ENCODE data around the gene SGPP2.
"Not testable (repeated sequence)": the region's sequence is repeated elsewhere in the genome, so short reads cannot be mapped to it uniquely, and the experiment has no call there.

The SGPP2 gene

DNA sequence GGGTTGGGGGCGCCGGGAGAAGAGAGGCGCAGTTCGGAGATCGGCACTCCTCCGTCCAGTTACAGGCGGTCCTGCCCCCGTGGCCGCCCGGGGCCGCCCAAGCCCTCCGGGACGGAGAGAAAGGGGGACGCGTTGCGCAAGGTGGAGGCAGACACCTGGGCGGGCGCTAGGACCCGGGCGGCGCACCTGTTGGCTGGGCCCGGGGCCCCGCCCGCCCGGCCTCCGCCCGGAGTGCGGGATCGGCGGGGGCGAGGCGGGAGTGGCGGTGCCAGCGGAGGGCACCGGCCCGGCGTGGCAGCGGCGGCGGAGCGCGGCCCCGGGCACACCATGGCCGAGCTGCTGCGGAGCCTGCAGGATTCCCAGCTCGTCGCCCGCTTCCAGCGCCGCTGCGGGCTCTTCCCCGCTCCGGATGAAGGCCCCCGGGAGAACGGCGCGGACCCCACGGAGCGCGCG lies at the start of gene SGPP2:
SGPP2 (plus strand) TSS at position 268 of the 453 bp plus-strand sequence; CDS start at position 328, 60 bp downstream.
- no peak for DNase-seq (ENCODE audit: low read depth)

GRCh38 chr2:222375798-222376197 lies 48.5 kb upstream of the SGPP2 start:
- no peak for DNase-seq (ENCODE audit: low read depth)

DNA sequence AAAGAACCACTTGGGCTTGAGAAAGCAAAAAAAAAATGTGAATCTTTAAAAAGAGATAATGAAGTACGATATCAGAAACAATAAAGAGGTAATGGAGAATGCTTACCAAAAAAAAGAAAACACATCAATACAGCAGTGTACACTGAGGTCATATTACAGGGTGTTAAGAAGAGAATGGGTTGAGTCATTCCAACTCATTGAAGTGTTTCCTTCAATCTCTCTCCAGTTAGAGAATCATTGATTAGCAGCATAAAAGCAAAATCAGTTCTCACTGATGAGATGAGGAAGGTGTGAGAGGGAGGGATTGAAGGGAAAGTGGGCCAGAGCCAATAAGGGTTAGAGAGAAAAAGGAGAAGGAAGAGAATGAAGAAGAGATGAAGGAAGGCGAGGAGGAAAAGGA lies 43.9 kb upstream of the SGPP2 start:
- DNase-seq (ENCODE audit: low read depth): no peak

DNA sequence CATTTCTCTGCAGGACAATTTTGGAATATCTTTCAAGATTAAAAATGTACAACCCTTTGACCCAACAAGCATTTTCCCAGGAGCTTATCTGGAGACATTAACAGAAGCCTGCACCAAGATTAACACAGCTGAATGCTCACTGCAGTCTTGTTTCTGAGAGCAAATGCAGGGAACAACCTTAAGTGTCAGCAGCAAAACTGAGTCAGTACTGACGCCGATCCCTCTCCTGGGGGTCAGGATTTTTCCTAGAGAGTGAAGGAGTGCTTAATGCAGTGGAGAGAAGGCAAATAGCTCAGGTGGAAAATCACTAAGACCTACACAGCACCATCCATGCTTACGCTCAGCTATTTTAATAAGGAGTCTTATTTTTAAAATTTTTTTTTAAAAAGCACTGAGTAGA lies 42.8 kb upstream of the SGPP2 start:
- DNase-seq (ENCODE audit: low read depth): no peak

GRCh38 chr2:222383255-222383654 lies 41.1 kb upstream of the SGPP2 start:
- no peak for DNase-seq (ENCODE audit: low read depth)

DNA sequence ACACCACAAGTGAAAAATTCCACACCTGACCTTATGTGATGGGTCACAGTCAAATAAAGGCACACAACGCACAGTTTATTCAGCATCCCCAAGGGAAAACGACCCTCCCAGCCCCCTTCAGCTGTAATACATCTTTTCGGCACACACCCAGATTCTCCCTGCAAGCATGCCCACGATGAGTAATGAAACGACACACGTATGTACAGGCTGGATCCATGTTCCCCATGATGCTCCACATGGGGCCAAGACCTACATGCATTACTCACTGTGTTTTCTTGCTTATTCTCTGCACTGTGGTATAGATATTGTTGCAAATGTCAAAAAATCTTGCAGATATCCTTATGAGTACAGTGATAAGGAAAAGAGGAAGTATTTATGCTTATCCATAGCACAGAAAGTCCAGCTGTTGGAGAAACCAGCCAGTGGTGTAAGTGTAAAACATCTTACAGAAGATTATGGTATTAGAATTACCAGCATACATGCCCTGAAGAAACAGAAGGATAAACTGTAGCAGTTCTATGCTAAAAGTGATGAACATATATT lies 32.5 kb upstream of the SGPP2 start:
- DNase-seq (ENCODE audit: low read depth): no peak

DNA sequence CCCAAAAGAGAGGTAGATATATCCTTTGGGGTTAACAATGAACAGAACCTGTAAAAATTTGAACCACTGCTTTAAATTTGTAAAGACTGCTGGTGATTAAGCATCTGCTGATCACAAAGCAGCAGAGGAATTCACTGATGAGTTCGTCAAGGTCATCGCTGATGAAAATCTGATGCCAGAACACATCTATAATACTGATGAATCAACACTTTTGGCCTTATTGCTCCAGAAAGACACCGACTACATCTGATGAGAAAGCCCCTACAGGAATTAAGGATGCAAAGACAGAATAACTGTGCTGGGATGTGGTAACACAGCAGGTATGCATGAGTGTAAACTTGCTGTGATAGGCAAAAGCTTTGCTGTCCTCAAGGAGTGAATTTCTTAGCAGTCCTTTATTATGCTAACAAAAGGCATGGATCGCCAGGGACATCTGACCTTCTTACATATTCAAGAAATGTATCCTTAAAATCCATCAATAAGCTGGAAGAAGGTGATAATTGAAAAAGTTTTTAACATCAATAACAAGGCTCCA lies 30.5 kb upstream of the SGPP2 start:
- no peak for DNase-seq (ENCODE audit: low read depth)

- DNase-seq (ENCODE audit: low read depth): no peak
These were observed 25.9 kb upstream of the SGPP2 start for GRCh38 chr2:222398446-222398885.

DNA sequence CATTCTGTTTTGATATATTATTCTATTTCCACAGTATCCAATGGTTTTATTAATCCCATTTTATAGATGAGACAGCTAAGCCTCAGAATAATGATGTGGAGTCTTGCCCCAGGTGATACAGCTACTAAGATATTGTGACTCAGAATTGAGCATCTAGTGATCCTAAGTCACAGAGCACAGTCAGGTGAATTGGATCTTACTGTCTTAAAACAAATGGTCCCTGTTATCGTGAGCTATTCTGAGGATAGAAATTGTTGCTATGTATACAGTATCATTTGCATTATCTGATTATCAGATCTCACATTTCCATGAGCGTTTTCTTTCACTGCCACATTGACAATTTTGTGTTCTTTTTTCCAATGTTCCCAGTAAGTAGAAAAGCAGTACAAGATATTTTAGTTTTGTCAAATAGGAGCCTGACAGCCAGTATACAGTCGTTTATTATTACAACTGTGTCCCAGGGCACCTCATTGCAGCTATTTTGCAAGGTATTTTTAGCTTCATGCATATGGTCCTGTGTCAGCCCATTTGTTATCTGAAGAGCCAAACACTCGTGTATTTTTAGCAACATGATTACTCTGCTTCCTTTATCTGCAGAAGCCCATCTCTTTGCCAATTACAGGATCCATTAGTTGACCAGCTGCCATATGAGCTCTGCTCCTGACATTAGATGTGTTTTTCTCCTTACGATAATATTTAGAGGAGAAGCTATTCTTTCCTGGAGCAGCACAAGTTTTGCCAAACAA lies 25.1 kb upstream of the SGPP2 start:
- no peak for DNase-seq (ENCODE audit: low read depth)

DNA sequence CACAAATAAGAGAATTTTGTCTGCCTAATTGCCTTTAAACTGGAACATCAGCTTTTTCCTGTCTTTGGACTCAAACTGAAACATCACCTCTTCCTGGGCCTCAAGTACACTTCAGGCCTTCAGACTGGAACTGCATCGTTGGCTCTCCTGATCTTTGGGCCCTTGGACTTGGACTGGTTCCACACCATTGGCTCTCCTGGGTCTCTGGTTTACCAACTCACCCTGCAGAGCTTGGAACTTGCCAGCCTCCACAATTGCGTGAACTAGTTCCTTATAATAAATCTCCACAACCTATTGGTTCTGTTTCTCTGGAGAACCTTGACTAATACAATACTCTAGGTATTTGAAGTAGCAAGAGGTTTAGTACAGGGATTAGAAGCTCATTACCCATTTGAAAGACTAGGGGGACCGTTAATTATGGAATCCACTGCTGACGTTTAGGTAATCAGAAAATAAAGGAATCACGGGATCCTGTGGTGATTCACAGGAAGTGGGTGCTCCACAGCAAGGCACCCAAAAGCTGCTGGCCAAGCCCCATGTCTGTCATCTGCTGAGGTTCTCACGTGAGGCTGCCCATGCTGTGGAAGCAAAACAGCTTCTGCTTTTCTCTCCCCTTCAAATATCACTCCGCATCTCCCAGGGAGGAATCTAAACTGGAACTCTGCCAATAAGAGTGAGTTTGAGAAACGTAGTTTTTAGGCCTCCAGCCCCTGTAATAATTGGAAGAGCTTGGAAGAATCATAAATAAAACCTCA lies 20.0 kb upstream of the SGPP2 start:
- DNase-seq (ENCODE audit: low read depth): no peak

- DNase-seq (ENCODE audit: low read depth): no peak
These were observed 15.7 kb upstream of the SGPP2 start for GRCh38 chr2:222408684-222409083.

DNA sequence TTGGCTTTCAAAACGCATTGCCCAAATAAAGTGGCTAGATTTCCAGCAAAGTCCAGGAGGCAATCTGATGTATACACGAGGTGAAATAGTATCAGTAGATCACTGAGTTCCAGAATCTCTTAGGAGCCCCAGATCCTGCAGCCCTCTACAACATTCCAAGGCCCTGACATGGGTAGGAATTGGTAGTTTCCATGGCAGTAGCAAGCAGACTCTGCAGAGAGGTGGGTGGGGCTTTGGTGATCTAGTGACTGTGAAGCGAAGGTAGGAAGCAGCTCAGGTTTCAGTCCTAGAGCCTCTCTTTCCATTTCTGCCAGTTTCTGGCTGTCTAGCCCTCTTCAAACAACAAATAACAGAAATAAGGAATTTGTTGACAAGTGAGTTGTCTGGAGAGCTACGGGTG lies 13.8 kb upstream of the SGPP2 start:
- no peak for DNase-seq (ENCODE audit: low read depth)

DNA sequence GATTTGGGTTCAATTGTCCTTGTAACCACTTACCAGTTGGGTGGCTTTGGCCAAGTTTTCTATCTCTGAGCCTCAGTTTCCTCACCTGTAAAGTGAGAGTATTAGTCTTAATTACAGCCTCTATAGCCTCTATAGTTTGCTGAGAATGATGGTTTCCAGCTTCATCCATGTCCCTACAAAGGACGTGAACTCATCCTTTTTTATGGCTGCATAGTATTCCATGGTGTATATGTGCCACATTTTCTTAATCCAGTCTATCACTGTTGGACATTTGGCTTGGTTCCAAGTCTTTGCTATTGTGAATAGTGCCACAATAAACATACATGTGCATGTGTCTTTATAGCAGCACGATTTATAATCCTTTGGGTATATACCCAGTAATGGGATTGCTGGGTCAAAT lies 12.0 kb upstream of the SGPP2 start:
- not testable (repeated sequence) for DNase-seq (ENCODE audit: low read depth)

- no peak for DNase-seq (ENCODE audit: low read depth)
These were observed 10.9 kb upstream of the SGPP2 start for GRCh38 chr2:222413295-222413911.

- no peak for DNase-seq (ENCODE audit: low read depth)
These were observed 5.6 kb upstream of the SGPP2 start for GRCh38 chr2:222418739-222419138.

DNA sequence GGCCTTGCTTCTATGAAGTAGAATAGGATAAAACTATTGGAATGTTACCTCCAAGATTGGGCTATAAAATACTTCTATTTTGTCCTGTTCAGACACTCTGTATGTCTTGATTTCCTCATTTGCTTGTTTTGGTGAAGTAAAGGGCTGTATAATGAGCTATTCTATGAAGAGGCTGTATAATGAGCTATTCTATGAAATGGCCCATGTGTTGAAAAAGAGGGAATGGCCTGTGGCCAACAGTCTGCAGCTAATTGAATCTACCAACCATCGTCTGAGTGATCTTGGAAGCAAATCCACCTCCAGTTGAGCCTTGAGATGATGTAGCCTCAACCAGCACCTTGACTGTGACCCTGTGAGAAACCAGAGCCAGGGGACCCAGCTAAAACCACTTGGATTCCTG lies 3.8 kb upstream of the SGPP2 start:
- no peak for DNase-seq (ENCODE audit: low read depth)

DNA sequence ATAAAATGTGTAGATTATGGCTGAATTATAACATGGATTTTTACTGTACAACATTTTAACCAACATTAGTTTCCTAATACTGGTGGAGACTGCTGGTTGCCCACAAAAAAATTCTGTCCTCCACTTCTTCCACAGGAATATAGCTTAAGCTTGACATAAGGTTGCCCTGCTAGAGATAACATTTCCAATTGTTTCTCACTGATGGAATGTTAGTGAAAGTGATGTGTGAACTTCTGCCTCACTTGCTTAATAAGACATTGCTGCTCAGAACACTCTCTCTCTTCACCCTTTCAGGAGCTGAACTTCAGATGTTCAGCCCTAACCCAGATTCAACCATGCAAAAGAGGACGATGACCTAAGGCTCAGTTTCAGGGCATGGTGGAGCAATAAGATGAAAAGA lies 2.7 kb upstream of the SGPP2 start:
- DNase-seq (ENCODE audit: low read depth): no peak

DNA sequence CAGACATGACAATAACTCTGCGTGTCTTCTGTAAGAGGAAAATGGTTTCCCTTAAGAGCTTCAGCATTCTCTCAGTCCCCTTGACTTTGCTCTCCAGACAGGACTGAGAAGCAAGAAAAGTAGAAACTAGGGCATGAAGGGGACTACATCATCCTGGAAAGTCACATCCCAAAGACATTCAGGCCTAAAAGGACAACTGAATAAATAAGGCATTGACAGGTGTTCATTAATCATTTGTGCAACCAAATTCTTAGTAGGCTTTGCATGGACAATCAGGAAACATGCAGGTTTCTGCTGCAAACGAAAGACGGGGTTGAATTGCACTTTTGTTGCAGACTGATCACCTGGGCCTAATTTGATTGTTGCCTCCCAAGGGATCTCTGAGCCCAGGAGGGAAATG lies 1.2 kb upstream of the SGPP2 start:
- no peak for DNase-seq (ENCODE audit: low read depth)

- DNase-seq (ENCODE audit: low read depth): no peak
These were observed 589 bp upstream of the SGPP2 start for GRCh38 chr2:222423632-222424275.

DNA sequence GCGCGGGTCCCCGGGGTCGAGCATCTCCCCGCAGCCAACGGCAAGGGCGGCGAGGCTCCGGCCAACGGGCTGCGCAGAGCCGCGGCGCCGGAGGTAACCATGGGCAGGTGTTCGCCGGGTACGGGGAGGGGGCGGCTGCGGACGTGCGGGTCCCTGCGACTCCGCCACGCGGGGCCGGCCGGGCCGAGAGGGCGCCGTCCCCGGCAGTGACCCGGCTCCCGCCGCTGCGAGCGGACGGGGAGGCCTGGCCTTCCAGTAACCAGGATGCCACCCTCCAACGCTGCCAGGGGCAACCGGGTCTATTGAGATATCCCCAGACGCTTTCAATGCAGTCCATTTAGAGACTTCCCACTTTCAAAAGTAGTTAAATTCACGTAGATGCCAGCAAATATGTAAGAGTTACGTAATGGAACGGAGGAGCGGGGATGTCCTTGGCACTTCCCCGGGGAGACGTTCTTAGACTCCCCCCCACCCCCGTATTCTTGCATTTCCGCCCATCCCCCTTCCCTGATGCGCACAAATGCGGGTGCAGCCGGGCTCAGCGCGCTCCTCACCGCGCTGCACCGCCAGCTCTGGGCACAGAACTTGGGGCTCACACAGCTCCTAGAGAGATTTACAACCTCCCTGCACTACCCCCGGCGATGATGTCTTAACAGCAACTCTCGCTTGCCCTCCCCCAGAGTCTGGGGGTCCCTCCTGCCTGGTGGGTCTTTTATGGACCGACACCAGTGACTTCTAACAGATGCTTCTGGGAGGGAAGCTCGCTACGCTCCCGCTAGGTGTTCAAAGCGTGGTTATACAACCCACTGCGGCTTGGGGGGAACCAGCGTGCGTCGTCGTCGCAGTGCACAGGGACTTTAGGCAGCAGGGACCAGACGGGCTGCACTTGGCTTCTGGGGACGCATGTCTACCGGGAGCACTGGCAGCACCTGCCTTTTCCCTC lies 657 bp downstream of the SGPP2 start:
- no peak for DNase-seq (ENCODE audit: low read depth)
